NCI-H748 (cell line): Measurements from ENCODE around the gene RITA1.

ENCODE experiments used
- DNase-seq: peaks from one replicate; lab custom pipeline; 2025; ENCODE audit not compliant: unreplicated experiment; lab: John Stamatoyannopoulos, UW

The RITA1 gene

DNA sequence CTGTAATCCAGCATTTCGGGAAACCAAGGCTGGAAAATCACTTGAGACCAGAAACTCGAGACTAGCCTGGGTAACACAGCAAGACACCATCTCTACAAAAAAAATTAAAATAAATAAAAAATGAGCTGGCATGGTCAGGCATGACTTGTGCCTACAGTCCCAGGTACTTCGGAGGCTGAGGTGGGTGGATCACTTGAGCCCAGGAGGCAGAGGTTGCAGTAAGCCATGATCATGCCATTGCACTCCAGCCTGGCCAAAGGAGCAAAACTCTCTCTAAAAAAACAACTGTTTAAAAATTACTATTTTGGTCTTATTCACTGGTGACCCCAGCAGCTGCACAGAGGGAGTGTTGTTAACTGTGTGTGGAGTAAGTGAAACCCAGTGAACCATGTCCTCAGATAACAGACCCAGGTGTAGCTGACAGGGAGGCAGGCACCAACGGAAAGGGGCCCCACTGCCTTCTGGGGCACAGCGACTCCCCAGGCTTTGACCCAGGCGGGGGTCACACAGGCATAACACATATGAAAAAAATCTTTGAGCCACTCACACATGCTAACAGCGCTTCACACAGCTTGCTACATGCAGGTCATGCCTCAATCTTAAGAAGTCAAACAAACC lies 12.3 kb upstream of the RITA1 start:
- DNase-seq: no peak

DNA sequence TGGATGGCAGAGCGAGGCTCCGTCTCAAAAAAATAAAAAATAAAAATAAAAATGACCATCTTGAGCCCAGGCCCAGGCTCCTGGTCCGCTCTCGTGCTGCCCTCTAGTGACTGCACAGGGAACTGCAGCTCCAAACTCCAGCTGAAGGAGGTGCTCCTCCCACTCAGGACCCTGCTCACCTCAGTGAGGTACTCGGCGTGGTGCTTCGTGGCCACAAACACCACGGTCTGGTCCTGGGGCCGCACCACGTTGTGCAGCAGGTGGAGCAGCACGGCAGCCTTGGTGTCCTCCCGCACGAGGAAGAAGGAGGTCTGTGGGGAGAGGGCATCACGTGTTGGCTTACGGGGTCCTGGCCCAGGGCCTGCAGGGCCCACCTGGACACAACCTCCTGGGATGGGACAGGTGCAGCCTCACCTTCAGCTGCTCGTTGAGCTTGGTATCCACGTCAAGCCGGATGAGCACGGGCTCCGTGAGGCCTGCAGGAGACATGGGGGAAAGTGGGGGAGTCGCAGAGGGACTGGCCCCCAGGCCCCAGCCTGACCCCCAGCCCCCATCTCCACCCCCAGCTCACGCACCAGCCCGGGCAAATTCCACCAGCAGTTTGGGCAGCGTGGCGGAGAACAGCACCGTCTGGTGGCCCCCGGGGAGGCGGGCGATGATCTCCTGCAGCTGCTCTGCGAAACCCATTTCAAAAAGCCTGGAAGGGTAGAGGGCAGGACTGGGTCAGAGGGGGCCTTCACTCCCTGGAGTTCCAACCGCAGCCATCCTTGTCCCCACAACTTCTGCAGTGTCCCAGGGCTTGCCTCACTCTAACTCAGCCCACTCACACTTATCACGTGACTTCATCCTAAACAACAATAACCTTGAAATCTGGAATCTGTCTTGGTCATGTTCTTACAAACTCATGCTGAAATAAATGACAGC lies 10.8 kb upstream of the RITA1 start:
- peak; percentile 47 for DNase-seq

DNA sequence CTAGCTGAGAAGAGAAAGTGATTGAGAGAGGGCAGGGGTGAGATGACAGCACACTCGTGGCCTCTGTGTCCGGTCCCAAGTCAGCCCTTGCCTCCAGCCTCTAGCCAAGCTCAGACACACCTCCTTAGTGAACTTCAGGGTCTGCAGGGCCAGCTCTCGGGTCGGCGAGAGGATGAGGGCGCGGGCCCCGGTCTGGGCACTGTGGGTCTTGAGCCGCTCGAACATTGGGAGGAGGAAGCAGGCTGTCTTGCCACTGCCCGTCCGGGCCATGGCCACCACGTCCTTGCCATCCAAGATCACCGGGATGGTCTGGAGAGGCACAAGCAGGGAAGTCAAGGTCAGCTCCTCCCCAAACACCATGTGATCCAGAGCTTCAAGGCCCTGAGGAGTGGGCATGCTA lies 6.5 kb upstream of the RITA1 start:
- no peak for DNase-seq

DNA sequence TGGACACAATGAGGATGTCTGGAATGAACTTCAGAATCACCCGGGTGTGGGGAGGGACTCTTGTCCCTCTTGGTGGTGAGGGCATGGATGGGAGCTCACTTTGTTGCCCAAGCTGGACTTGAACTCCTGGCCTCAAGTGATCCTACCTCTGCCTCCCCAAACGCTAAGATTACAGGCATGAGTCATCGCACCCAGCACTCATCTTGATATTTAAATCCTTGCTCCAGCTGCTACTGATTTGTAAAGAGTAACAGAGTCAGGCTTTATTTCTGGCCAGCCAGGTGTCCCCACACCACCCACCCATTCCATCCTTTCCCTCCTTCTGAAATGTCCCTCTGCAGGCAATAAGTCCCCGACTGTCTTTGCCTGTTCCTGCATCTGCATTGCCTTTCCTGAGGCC lies 5.2 kb upstream of the RITA1 start:
- DNase-seq: no peak

DNA sequence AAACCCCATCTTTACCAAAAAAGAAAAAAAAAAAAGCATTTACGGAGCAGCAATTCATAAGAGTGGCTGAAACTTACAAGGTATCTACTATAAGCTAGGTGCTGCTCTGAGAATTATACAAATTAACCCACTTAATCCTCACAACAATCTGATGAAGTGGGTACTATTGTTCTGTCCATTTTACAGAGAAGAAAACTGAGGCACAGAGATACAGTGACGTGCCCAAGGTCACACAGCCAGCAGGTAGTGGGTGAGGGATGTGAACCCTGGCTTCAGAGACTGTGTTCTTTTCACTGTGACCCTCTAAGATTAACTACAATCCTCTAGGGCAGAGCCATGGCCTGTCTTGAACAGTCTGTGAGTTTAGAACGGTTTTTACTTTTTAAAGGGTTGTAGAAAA lies 3.5 kb upstream of the RITA1 start:
- no peak for DNase-seq

DNA sequence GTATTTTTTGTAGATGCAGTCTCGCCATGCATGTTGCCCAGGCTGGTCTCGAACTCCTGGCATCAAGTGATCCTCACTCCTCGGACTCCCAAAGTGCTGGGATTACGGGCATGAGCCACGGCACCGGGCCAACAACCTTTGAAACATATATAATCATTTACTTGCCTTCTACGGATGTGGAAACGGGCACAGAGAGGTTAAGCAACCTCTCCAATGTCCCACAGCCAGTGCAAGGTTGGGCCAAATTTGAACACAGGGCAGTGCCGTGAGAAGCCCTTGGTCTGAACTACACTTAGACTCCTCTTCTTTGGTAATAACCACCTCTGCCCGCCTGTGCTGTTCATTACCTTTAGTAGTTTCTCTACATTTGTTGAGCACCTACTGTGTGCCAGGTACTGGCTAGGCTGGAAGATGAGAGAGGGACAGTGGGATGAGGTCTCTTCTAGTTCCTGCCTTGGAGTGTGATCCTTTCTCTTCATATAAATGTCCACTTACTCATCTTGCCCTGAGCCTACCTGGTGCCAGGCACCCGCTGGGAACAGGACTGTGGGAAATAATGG lies 2.4 kb upstream of the RITA1 start:
- DNase-seq: no peak

DNA sequence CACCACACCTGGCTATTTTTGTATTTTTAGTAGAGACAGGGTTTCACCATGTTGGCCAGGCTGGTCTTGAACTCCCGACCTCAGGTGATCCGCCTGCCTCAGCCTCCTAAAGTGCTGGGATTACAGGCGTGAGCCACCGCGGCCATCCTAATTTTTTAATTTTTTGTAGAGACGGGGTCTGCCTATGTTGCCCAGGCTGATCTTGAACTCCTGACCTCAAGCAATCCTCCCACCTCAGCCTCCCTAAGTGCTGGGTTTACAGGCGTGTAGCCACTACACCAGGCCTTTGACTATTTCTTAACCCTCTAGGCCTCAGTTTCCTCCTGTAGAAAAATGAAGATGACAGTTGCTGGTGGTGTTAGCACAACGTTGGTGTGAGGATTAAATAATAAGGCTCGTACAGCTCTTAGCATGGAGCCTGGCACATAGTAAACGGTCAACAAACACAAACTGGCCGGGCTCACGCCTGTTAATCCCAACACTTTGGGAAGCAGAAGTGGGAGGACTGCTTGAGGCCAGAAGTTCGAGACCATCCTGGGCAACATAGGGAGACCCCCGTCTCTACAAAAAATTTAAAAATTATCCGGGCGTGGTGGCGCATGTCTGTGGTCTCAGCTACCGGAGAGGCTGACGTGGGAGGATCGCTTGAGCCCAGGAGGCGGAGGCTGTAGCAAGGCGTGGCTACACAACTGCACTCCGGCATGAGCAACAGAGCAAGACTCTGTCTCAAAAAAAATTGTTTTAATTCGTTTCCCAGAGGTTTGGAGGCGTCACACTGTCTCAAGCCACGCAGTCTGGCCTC lies 1.2 kb upstream of the RITA1 start:
- DNase-seq: peak; percentile 66

DNA sequence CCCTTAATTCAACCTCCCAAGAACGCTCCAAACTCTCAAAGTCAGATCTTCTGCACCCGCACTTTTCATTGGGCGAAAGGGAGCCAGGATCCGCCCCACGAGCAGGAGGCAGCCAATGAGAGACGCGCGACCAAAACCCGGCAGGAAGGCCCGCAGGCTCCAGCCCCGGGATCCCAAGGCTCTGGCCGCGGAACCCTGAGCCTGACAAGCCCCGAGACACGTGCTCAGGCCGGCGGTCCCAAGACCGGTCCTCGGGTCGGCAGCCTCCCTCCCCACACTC lies 681 bp upstream of the RITA1 start:
- peak; percentile 81 for DNase-seq

DNA sequence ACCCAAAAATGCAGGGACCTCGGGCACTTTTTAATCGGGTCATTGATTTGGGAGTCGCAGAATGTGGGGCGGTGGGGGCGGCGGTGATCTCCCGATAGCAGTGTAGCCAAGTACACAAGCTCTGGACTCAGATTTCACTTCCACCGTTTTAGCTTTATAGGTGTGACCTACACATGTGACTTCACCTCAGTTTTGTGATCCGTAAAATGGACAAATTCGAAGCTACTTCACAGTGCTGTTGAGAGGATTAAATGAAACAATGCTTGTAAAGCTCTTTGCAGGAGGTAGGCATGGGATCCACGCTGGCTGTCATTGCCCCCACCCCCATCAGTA lies 478 bp downstream of the RITA1 start:
- DNase-seq: peak; percentile 67

DNA sequence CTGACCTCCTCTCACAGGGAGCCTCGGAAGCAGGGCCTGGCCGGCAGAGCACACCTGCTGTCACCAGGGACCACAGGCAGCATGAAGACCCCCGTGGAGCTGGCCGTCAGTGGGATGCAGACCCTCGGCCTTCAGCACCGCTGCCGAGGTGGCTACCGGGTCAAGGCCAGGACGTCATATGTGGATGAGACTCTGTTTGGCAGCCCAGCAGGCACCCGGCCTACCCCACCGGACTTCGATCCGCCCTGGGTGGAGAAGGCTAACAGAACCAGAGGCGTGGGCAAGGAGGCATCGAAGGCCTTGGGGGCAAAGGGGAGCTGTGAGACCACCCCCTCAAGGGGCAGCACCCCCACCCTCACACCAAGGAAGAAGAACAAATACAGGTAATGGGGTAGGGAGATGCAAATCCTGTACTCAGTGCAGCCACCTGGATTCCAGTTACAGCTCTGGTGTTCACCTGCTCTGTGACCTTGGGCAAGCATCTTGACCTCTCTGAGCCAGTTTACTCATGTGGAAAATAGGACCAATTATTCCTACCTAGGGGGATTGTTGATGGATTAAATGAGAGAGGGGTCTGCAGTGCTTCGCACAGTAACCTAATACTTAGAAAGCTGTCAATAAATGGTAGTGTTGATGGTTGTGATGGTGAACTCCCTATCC lies 1.3 kb downstream of the RITA1 start:
- no peak for DNase-seq

DNA sequence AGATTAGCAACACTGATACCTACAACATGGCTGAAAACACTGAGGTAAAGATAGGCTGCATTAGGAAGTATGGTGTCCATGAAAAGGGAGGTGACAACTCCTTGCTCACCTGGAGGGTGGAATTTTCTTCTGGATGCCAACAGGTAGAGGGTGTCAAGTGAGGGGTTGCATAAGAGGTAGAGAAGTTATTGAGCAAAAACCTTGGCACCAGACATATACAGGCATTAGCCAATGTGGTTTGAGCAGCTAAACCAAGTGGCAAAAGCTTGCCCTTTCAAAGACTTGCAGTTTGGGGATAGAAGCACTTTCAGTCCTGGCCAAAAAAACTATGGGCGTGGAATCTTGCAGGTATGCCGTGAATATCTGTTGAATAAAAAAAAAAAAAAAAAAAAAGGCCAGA lies 3.8 kb downstream of the RITA1 start:
- DNase-seq: no peak

DNA sequence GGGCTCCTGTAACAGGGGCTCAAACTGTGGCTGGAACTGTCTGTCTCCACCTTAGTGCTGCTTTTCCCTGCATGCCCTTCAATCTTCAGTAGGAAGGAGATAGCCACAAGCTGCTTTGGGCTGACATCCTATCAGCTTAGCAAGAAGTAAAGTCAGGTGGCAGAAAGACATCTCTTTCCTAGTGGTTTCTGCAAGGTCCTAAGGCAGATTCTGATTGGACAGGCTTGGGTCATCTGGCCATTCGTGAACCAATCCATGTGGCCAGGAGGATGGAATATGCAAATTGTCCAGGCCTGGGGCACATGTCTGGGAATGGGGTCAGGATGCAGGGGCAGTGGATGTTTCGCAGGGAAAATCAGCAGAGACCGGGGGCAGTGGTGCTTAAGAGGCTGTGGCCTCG lies 5.2 kb downstream of the RITA1 start:
- no peak for DNase-seq

DNA sequence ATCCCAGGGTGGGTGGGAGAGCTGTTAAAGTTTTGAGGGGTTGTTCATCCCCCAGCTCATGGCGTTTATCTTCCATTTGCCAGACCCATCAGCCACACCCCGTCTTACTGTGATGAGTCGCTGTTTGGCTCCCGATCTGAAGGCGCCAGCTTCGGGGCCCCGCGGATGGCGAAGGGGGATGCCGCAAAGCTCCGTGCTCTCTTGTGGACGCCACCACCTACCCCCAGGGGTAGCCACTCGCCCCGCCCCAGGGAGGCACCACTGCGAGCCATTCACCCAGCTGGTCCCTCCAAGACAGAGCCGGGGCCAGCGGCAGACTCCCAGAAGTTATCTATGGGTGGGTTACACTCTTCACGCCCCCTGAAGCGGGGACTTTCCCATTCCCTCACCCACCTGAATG lies 5.7 kb downstream of the RITA1 start:
- DNase-seq: no peak

DNA sequence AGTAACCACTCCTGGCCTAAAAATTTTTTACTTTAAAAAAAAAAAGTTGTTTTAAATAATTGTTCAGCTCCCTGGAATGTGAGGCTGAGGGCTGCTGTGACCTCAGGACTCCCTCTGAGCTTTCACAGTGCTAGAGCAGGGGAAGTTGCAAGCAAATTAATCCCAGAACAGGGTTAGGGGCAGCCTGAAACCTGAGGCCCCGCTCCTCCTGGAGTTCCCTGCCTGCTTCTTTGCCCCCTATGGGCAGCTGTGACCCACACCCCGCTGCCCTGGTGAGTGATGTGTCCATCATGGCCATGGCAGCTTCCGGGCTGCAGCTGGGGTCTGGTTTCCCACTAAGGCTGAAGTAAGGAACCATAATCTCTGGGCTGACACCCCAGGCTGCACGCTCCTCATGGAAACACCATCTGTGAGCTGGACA lies 9.5 kb downstream of the RITA1 start:
- no peak for DNase-seq

DNA sequence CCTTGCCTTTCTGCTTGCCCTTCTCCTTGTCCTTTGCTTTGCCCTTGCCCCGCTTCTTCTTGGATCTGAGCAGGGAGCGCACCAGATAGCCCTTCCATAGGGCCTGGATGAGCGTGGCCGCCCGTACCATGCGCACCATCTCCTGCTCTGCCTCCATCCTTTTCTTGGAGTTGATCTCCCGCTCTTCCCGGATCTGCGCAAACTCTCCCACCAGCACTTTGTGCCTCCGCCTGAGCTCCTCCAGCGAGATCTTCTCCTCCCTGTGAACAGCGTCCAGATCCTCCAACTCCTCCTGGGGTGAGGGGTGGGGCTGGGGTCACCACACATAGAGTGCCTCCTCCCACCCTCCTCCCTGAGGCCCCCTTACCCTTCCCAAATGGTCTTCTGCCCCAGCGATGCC lies 10.1 kb downstream of the RITA1 start:
- no peak for DNase-seq

DNA sequence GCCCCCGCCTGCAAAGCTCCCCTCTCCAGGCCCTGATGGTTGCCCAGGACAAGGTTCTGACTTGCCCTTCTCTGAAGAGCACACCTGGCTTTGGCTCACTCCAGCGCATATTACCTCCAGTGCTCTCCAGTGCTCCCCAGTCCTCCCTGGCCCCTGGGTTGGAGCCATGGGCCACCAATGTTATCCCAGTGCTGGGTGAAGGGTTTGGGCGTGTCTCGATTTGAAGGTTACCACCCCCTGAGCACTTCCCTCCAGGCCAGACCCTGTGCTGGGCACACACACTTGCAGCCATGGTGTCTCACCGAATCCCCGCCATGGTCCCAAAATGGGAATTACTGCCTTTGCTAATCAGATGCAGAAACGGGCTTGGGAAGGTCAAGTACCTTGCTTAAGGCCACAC lies 11.1 kb downstream of the RITA1 start:
- DNase-seq: no peak

DNA sequence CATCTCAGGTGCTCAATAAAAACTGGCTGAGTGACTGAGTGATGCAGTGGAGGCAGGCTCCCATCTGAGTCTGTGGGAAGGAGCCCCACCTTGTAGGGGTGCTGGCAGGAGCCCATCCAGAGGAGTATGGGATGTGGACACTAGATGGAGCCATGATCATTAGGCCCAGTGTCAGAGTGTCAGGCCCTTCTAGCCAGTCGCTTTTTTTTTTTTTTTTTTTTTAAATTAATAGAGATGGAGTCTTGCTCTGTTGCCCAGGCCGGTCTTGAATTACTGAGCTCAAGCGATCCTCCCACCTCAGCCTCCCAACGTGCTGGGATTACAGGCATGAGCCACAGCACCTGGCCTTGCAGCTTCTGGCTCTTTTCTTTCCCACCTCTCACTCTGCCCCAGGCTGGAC lies 11.5 kb downstream of the RITA1 start:
- peak; percentile 67 for DNase-seq

DNA sequence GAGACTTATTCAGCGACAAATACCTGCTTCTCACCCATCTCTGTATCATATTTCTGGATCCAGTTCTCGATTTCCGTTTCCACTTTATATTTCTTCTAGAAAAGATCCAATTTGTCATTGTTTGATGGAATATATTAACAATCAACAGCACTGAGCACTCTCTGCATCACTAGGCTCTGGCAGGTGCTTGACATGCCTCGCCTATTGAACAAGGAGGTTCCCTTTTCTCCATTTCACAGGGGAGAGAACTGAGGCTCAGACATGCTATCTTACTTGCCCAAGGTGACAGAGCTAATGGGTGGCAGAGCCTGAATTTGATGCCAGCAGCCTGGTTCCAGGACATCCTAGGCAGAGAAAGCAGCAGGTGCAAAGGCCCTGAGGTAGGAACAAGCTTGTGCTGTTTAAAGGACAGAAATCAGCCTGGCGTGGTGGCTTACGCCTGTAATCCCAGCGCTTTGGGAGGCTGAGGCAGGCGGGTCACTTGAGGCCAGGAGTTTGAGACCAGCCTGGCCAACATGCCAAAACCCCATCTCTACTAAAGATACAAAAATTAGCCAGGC lies 12.1 kb downstream of the RITA1 start:
- no peak for DNase-seq

DNA sequence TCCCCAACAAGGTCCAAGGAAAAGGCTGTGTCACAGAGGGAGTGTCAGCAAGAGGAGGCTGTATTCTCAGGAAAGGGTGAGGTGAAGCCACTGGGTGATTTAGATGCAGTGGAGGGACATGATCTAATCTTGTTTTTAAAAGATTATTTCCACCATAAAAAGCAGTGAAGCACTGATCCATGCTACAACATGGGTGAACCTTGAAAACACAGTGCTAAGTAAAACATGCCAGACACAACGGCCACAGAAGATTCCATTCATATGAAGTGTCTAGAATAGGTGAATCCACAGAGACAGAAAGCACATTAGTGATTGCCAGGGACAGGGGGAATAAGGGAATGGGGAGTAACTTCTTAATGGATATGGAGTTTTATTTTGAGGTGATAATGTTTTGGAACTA lies 12.8 kb downstream of the RITA1 start:
- no peak for DNase-seq

DNA sequence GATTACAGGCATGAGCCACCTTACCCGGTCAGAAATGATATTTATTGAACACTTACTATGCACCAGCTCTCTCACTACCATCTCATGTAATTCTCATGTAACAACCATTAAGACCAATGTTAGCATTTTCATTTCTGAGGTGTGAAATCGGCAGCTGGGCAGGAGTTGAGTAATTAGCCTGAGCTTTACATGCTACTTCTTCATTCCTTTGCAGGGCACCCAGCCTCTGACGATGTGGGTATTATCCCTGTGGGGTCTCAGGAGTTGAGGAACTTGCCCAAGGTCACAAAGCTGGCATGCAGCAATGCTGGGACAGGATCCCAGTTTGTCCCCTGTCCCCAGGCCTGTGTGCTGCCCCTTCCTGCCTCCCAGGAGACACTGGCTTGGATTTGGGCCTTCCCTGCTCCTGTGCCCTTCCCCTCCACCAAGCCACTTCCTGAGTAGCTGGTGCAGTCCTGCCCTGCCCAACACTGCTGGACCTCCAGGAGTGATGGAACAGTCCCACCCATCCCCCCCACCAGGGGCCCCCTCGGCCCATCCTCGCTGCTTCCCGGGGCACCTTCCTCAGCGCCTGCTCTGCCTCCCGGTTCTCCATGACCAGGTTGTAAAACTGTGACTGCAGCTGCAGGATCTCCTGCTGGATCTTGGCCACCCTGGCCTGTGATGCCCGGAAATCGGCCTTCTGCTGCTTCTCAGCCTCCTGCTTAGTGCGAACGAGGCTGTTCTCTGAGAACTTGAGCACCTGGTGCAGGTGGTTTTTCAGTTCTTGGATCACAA lies 14.7 kb downstream of the RITA1 start:
- no peak for DNase-seq
